Activated CD4-positive, alpha-beta T cell treated with anti-CD3 and anti-CD28 coated beads, Interleukin-2, amount 50 U/mL, for 16 hours (primary cell): ENCODE measurements around the gene UFD1.
A peak's percentile ranks its signal among the peaks of the same experiment; 100 is the strongest.
"Not testable (repeated sequence)": the region's sequence is repeated elsewhere in the genome, so short reads cannot be mapped to it uniquely, and the experiment has no call there.

Experiments used
- DNase-seq: peaks from one replicate; pipeline ENCODE4 v3.0.0-alpha.2; 2020

The UFD1 gene

DNA sequence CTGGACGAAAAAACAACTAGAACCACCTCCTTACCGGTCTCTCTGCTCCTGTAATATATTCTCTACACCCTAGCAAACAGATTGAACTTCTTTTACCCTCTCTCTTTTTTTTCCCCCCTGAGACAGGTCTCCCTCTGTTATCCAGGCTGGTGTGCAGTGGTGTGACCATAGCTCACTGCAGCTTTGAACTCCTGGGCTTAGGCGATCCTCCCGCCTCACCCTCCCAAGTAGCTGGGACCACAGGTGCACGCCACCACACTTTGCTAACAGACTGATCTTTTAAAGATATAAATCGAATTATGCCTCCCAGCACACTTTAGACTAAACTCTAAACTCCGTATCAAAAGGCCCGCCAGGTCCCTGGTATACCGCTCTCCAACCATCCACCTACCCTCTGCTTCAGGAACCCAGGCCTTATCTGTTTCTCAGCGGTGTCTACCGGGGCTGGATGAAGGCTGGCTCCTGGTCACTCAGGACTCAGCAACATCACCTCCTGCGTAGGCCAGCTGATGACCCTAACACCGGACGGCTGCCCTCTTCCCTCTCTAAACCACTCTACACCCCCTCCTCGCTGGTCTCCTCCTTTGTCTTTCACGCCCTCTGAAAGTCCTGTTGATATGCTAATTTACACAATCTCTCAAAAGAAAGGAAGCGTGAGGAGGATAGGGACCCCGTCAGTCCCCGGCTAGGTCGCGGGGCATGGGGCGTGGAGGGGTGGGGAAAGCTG is 32.2 kb downstream of the UFD1 start:
- no peak for DNase-seq

DNA sequence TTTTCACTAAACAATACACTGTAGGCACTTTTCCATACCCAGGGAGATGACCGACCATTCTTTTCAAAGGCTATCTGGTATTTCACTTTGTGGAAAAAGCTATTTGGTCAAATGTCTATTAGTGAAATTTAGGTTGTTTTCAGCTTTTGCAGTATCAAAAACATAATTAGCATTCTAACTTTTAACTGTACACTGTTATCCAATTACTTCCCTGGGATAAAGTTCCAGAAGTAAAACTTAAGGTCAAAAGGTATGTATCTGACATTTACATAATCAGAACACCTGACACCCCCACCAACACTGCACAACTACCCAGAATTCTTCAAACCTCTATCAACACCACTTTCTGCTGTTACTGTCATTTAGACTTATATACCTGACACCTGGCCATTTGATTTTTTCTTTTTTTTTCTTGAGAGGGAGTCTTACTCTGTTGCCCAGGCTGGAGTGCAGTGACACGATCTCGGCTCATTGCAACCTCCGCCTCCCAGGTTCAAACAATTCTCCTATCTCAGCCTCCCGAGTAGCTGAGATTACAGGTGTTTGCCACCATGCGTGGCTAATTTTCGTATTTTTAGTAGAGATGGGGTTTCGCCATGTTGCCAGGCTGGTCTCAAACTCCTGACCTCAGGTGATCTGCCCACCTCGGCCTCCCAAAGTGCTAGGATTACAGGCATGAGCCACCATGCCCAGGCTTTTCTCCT is 33.6 kb downstream of the UFD1 start:
- DNase-seq: not testable (repeated sequence)

DNA sequence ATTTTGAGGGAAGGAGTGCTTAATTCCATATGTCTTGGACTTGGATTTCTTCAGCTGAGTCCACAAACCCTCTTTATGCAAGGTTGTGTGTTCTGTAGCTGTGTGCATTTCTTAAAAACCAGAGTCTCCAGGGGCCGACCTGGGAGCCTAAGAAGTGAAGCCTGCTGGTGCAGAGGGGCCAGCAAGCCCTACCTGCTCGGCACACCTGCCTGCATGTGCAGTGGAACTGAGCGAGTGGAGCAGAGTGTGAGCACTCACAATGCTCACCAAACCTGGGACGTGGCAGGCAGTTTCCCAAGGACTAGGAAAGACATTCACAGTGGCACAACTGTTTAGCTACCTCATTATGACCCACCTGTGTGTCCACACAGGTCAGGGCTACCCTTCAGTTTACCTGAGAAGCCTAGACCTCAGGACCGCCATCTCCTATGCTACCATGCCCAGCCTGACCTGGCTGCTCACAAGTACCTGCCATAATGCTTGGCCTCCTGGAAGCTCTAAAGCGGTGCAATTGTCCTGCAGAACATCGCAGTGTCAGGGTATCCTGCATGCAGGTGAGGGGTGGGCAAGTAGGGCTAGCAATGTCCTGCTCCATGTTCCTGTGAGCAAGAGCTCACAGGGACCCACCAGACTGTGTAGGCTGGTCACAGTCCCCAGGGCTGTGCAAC is 35.3 kb downstream of the UFD1 start:
- DNase-seq: no peak

- DNase-seq: no peak
Measured at GRCh38 chr22:19442166-19442565, 36.8 kb downstream of the UFD1 start.

- DNase-seq: no peak
Measured at GRCh38 chr22:19440411-19441195, 38.4 kb downstream of the UFD1 start.

DNA sequence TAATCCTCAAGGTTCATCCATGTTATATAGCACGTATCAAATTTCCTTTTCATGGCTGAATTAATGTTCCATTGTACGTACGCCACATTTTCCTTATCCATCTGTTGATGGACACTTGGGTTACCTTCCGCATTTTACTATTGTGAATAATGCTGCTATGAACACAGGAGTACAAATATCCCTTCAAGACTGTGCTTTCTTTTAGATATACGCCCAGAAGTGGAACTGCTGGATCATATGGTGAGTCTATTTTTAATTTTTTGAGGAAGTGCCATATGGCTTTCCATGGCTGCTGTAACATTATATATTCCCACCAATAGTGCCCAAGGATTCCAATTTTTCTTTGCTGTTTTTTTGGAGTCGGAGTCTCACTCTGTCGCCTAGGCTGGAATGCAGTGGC is 40.7 kb downstream of the UFD1 start:
- no peak for DNase-seq

DNA sequence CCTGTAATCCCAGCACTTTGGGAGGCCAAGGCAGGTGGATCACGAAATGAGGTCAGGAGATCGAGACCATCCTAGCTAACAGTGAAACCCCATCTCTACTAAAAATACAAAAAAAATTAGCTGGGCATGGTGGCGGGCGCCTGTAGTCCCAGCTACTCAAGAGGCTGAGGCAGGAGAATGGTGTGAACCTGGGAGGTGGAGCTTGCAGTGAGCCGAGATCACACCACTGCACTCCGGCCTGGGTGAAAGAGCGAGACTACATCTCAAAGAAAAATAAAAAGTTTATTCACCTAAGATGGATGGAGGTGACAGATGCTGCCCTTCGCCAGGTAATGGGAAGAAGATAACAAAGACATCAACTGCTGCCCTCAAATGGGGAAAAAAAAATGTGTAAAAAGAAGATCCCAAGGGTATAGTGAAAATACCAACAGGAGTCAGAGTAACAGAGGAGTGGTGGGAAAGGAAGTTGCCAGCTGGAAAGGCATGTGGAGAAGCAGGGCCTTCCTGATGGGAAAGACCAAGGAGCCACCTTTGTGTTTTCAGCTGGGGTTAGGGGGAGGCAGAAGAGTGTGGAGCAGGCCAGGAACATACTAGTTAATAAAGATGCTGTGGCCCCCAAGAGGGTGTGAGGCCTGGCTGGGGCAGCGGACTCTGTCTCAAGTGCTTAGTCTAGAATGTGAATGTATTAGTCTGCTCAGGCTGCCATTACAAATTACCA is 42.4 kb downstream of the UFD1 start:
- DNase-seq: not testable (repeated sequence)

DNA sequence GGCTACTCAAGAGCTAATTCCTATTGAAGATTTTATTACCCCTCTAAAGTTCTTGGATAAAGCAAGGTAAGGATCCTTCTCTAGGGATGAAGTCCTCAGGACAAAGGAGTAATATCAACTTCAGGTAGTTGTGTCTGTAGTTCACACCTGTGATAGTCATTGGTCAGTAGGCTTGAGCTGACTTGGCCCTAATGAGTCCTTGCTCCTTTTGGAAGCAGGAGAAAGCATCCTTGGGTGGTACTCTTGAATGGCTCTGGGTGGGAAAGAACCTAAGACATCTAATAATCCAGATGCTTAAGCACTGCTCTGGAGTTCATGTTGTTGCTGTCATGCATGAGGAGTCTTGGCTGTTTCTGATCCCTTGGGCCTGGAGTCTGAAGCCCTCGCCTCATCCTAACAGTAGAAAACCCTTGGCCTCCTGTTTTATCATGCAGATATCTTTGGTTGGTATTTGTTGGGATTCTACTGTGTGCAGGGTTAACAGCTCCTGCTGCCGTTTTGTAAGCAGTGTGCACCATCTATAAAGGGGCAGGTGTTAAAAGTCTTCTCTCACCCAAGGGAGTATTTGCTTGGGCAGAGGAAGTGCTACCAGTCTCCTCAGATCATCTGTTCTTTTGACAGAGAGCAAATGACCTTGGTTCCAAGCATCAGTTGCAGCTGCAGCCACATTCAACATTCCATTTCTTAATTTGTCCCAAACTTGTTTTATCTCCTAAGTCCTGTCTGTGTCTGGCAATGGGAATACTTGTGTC is 44.0 kb downstream of the UFD1 start:
- DNase-seq: no peak

DNA sequence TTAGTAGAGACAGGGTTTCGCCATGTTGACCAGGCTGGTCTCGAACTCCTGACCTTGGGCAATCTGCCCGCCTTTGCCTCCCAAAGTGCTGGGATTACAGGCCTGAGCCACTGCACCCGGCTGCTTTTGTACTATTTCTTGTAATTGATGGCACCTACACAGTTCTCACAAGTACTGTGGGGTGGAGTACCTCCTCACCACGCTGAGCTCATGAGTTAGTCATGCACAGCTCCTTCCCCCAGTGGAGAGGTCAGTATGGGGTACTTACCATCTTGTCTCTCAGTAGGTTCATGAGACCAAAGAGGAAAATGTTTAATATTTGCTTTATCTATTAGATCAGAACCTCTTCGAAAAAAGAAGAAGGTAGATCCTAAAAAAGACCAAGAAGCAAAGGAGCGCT is 44.6 kb downstream of the UFD1 start:
- no peak for DNase-seq

- peak; percentile 96 for DNase-seq
Measured at GRCh38 chr22:19432133-19432851, 46.7 kb downstream of the UFD1 start, which contains the start of gene MRPL40. Gene MRPL40, plus strand, starts transcription at chr22:19432545. Its CDS starts 10 bp downstream, at chr22:19432555.

- peak; percentile 86 for DNase-seq
Measured at GRCh38 chr22:19431649-19432132, 47.3 kb downstream of the UFD1 start, which contains the start of gene HIRA. Gene HIRA, minus strand, starts transcription at chr22:19431733. Its CDS starts 257 bp downstream, at chr22:19431476.

GRCh38 chr22:19430890-19431541 is 48.0 kb downstream of the UFD1 start:
- no peak for DNase-seq

- peak; percentile 57 for DNase-seq
Measured at GRCh38 chr22:19429950-19430889, 48.8 kb downstream of the UFD1 start.

DNA sequence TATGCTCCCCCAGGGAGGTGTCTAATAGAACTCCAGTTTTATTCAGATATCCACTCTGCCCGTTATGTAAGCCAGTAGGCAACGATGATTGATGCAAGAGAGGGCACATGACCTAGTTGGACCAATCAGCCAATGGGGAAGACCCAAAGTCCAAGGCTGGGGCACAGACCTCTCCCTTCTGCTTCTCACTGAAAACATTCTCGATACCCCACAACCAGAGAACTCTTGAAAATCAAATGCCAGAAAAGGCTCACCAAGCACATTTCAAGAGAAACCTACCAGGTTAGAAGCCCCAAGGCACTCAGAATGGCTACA is 54.9 kb downstream of the UFD1 start:
- DNase-seq: no peak

DNA sequence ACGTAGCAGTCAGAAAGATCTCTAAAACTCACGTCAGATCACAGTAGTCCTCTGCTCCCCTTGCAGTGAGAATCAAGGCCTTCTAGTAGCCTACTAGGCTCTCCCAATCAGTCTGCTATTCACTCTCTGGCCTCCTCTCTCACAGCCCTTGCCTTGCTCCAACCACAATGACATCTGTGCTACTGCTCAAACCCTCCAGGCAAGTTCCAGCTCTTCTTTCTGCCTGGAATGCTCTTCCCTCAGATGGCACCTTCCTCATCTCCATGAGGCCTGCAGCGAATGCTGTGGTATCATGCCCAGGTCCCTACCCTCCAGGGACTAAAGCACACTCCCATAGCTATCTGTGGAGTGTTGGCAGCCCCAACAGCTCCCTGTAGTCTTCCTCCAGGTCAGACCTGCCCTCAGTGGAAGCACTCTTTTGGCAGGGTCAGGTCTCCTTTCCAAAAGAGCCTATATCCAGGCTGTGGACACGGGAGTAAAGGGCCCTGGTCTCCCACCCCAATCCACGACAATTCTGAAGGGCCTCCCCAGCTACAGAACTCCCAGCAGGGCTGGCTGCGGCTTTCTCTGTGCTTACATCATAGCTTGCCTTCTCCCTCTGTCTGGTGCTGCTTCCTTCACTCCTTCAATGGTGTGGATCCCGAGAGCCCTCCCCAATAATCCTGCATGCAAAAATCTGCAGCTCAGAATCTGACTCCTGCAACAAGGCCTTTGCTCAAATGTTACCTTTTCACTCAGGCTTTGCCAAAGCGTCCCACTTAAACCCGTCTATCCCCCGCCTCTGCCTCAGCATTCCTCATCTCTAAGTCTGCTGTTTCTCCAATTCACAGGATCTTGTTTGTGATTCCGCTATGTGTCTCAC is 56.3 kb downstream of the UFD1 start:
- DNase-seq: no peak

GRCh38 chr22:19420321-19420720 is 58.7 kb downstream of the UFD1 start:
- DNase-seq: no peak

GRCh38 chr22:19419464-19420178 is 59.4 kb downstream of the UFD1 start:
- DNase-seq: peak; percentile 84
